ENCODE measurements around the gene ATP8B3. TPM values are rescaled to one million over a fixed set of nuclear protein-coding genes. Genes with fewer than 3 reads are reported as not detected.

The ATP8B3 gene
- total and polyA plus RNA-seq, 9 of the 15 experiments (the other 6 are each of a cell fraction or from before 2014, with no cell fraction given): 1.2 to 12.3 (median 3.8) TPM

DNA sequence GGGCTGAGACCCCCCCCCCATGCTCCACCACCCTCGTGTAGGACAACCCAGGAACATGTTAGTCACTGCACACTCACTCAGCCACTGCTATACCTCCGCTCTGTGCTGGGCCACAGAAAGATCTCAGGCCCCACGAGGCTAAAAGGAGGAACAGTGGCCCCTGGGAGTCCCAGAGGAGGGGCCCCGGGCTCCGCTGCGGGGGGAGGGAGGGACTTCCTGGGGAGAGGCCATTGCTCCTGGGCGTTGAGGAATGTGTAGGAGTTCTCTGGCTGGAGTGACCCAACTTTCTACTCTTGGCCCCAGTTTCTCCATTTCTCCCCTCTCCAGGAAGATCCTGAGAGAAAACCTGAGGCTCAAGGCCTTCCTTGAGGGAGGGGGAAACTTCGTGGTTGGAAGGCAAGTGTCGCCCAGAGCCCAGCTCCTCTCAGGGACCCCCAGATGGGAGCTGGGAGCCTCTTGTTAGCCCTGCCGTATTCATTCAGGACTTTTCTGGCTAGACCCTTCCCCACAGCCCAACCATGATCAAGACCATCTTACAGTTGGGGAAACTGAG, 45.2 kb downstream of the ATP8B3 start (continued):
- TF ChIP-seq CREB5 (CRISPR knock-in tag; IDR thresholded peaks at IDR 0.05) (no peak), YY1 (IDR thresholded peaks at IDR 0.05; ENCODE audit: borderline replicate concordance in 1 of 3, control insufficient read depth in 1 of 3, extremely low read depth in 1 of 3, insufficient read depth in 3 of 3, insufficient read length in 1 of 3, insufficient replicate concordance in 2 of 3, low read depth in 1 of 3, low read length in 2 of 3) (peak in 2 of 3 experiments; percentile 24 to 74), ZNF175 (CRISPR knock-in tag; IDR thresholded peaks at IDR 0.05; ENCODE audit: low read depth) (peak; percentile 60; the same call in 1 of the 2 replicates), KAT2B (IDR thresholded peaks at IDR 0.05; ENCODE audit: low read depth, low read length) (no peak), HIVEP1 (CRISPR knock-in tag; IDR thresholded peaks at IDR 0.05) (no peak), FOSL1 (tag; conservative IDR thresholded peaks at IDR 0.05) (peak; percentile 44), TEAD1 (CRISPR knock-in tag; IDR thresholded peaks at IDR 0.05) (peak in 1 of 2 experiments; percentile 13; a peak in 1 of 4 replicates), RBM39 (optimal IDR thresholded peaks at IDR 0.05; ENCODE audit: low read depth, low read length) (no peak), ZBTB7A (IDR thresholded peaks at IDR 0.05; ENCODE audit: borderline replicate concordance, control insufficient read depth, low read depth, low read length) (peak; percentile 69; the same call in 1 of the 2 replicates), ZNF584 (CRISPR knock-in tag; IDR thresholded peaks at IDR 0.05; ENCODE audit: low read depth) (0 out of 2 replicates have a peak, but pooled peaks have one; percentile 50), SRSF9 (IDR thresholded peaks at IDR 0.05; ENCODE audit: borderline replicate concordance, low read depth, low read length) (no peak), GABPA (tag; conservative IDR thresholded peaks at IDR 0.05; ENCODE audit: low read depth) (peak; percentile 68; the same call in 1 of the 2 replicates), ZNF324 (CRISPR knock-in tag; IDR thresholded peaks at IDR 0.05) (no peak), TAF1 (IDR thresholded peaks at IDR 0.05; ENCODE audit: control insufficient read depth, extremely low read depth, insufficient read depth, low read length, severe bottlenecking) (no peak), CHCHD3 (CRISPR knock-in tag; IDR thresholded peaks at IDR 0.05) (no peak), ZNF395 (CRISPR knock-in tag; IDR thresholded peaks at IDR 0.05) (0 out of 2 replicates have a peak, but pooled peaks have one; percentile 7)
- TF ChIP-seq, protein P1, sequence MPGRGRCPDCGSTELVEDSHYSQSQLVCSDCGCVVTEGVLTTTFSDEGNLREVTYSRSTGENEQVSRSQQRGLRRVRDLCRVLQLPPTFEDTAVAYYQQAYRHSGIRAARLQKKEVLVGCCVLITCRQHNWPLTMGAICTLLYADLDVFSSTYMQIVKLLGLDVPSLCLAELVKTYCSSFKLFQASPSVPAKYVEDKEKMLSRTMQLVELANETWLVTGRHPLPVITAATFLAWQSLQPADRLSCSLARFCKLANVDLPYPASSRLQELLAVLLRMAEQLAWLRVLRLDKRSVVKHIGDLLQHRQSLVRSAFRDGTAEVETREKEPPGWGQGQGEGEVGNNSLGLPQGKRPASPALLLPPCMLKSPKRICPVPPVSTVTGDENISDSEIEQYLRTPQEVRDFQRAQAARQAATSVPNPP (IDR thresholded peaks at IDR 0.05; ENCODE audit: borderline replicate concordance, insufficient read depth, insufficient read length): no peak
- TF ChIP-seq, protein P2, sequence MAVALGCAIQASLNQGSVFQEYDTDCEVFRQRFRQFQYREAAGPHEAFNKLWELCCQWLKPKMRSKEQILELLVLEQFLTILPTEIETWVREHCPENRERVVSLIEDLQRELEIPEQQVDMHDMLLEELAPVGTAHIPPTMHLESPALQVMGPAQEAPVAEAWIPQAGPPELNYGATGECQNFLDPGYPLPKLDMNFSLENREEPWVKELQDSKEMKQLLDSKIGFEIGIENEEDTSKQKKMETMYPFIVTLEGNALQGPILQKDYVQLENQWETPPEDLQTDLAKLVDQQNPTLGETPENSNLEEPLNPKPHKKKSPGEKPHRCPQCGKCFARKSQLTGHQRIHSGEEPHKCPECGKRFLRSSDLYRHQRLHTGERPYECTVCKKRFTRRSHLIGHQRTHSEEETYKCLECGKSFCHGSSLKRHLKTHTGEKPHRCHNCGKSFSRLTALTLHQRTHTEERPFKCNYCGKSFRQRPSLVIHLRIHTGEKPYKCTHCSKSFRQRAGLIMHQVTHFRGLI (CRISPR knock-in tag; IDR thresholded peaks at IDR 0.05): no peak
